ENCODE data around the gene KRTAP10-8. TPM values are rescaled to one million over a fixed set of nuclear protein-coding genes. Genes with fewer than 3 reads are reported as not detected.

KRTAP10-8 gene
- total and polyA plus RNA-seq, 7 donors: not detected

GRCh38 chr21:44567481-44568171 is 44.3 kb upstream of the KRTAP10-8 start:
- no peaks in the 10 kb centered on the region for H3K4me1 ChIP-seq
- H3K27me3 ChIP-seq: peaks cover 0 to 4% (median 0%) of the 10 kb centered on the region in 3 donors
- no peak overlapping the region for H3K27ac ChIP-seq
- TF ChIP-seq CTCF (IDR thresholded peaks at IDR 0.05): no peak
- no peak for TF ChIP-seq POLR2AphosphoS5 (IDR thresholded peaks at IDR 0.05)
- TF ChIP-seq POLR2A (IDR thresholded peaks at IDR 0.05): no peak
- no peak for TF ChIP-seq EP300 (IDR thresholded peaks at IDR 0.05)
- WGBS, 2 donors: 88 to 89% methylated on average over 18 of the region's 18 CpGs
- DNase-seq: no peak
- H3K9me3 ChIP-seq: peaks cover 0 to 3% (median 0%) of the 10 kb centered on the region in 4 donors
- no peaks in the 10 kb centered on the region for H3K36me3 ChIP-seq
- no peak overlapping the region for H3K4me3 ChIP-seq
- intact Hi-C loops (cut with DNase I): no loop called here

GRCh38 chr21:44568261-44568660 is 43.6 kb upstream of the KRTAP10-8 start:
- Histone ChIP-seq H3K9me3 (peaks cover 0 to 3% (median 0%) of the 10 kb centered on the region in 4 donors), H3K36me3 (no peaks in the 10 kb centered on the region), H3K4me3 (no peak overlapping the region), H3K27me3 (peaks cover 0 to 9% (median 0%) of the 10 kb centered on the region in 3 donors), H3K27ac (no peak overlapping the region), H3K4me1 (no peaks in the 10 kb centered on the region)
- 70 to 78% methylated on average over 12 of the region's 12 CpGs for WGBS, 2 donors
- TF ChIP-seq POLR2A (IDR thresholded peaks at IDR 0.05): no peak
- TF ChIP-seq POLR2AphosphoS5 (IDR thresholded peaks at IDR 0.05): no peak
- TF ChIP-seq CTCF (IDR thresholded peaks at IDR 0.05): no peak
- no peak for TF ChIP-seq EP300 (IDR thresholded peaks at IDR 0.05)
- intact Hi-C loops (cut with DNase I): no loop called here
- no peak for DNase-seq

- Histone ChIP-seq H3K4me1 (no peaks in the 10 kb centered on the region), H3K36me3 (no peaks in the 10 kb centered on the region), H3K27ac (no peak overlapping the region), H3K4me3 (no peak overlapping the region), H3K9me3 (peaks cover 0 to 3% (median 0%) of the 10 kb centered on the region in 4 donors), H3K27me3 (peaks cover 0 to 14% (median 0%) of the 10 kb centered on the region in 3 donors)
- WGBS, 2 donors: 58 to 76% methylated on average over 27 of the region's 27 CpGs
- intact Hi-C loops (cut with DNase I): no loop called here
- TF ChIP-seq POLR2AphosphoS5 (IDR thresholded peaks at IDR 0.05): no peak
- no peak for TF ChIP-seq POLR2A (IDR thresholded peaks at IDR 0.05)
- TF ChIP-seq EP300 (IDR thresholded peaks at IDR 0.05): no peak
- TF ChIP-seq CTCF (IDR thresholded peaks at IDR 0.05): no peak
- DNase-seq: peak; percentile 44
These were observed 43.0 kb upstream of the KRTAP10-8 start for GRCh38 chr21:44568667-44569556.

GRCh38 chr21:44569861-44570517 is 41.9 kb upstream of the KRTAP10-8 start:
- TF ChIP-seq POLR2A (IDR thresholded peaks at IDR 0.05): no peak
- TF ChIP-seq CTCF (IDR thresholded peaks at IDR 0.05): no peak
- no peak for TF ChIP-seq EP300 (IDR thresholded peaks at IDR 0.05)
- no peak for TF ChIP-seq POLR2AphosphoS5 (IDR thresholded peaks at IDR 0.05)
- peak; percentile 62 for DNase-seq
- H3K4me1 ChIP-seq: no peaks in the 10 kb centered on the region
- H3K4me3 ChIP-seq: no peak overlapping the region
- 87 to 88% methylated on average over 12 of the region's 12 CpGs for WGBS, 2 donors
- H3K27me3 ChIP-seq: peaks cover 0 to 14% (median 0%) of the 10 kb centered on the region in 3 donors
- intact Hi-C loops (cut with DNase I): no loop called here
- peaks cover 0 to 3% (median 0%) of the 10 kb centered on the region in 4 donors for H3K9me3 ChIP-seq
- H3K36me3 ChIP-seq: no peaks in the 10 kb centered on the region
- H3K27ac ChIP-seq: no peak overlapping the region
